ENCODE results near the gene MT3. TPM values are rescaled to one million over a fixed set of nuclear protein-coding genes. Genes with fewer than 3 reads are reported as not detected.

The MT3 gene
- total RNA-seq (2022; extraction: Qiagen RNA extraction; ENCODE audit: low read depth): 0.40 to 0.54 TPM in 2 of 5 replicates, not detected in the others

GRCh38 chr16:56589141-56590039 lies at the start of gene MT3:
TSS of gene MT3 (plus strand) at chr16:56589528. CDS start at chr16:56589591, 63 bp downstream.

GRCh38 chr16:56564793-56565477 lies 24.4 kb upstream of the MT3 start, which contains the start of gene MT4:
TSS of gene MT4 (plus strand) at chr16:56565073. CDS start at chr16:56565129, 56 bp downstream.

GRCh38 chr16:56608043-56608875 lies 18.9 kb downstream of the MT3 start, which contains the start of gene MT2A:
TSS of gene MT2A (plus strand) at chr16:56608584. CDS start at chr16:56608656, 72 bp downstream.

GRCh38 chr16:56625140-56625942 lies 36.0 kb downstream of the MT3 start, which contains the start of gene MT1E:
TSS of gene MT1E (plus strand) at chr16:56625781. CDS start at chr16:56625852, 71 bp downstream.

GRCh38 chr16:56632156-56632847 lies 43.0 kb downstream of the MT3 start, which contains the start of gene MT1M:
TSS of gene MT1M (plus strand) at chr16:56632659. CDS start at chr16:56632732, 73 bp downstream.

GRCh38 chr16:56637814-56638750 lies 48.8 kb downstream of the MT3 start, which contains the start of gene MT1A:
TSS of gene MT1A (plus strand) at chr16:56638666. CDS start at chr16:56638739, 73 bp downstream.

Other genes starting within 250 kb of the MT3 start
- 53.9 to 71.2 TPM (median 63.9 TPM) in 5 replicates for gene AMFR, start 164.0 kb upstream of the MT3 start, total RNA-seq (2022; extraction: Qiagen RNA extraction; ENCODE audit: low read depth)
- gene NUDT21, start 138.2 kb upstream of the MT3 start, total RNA-seq (2022; extraction: Qiagen RNA extraction; ENCODE audit: low read depth): 105 to 128 TPM (median 110 TPM) in 5 replicates
- 58.4 to 100 TPM (median 74.5 TPM) in 5 replicates for gene OGFOD1, start 138.0 kb upstream of the MT3 start, total RNA-seq (2022; extraction: Qiagen RNA extraction; ENCODE audit: low read depth)
- gene BBS2, start 69.5 kb upstream of the MT3 start, total RNA-seq (2022; extraction: Qiagen RNA extraction; ENCODE audit: low read depth): 12.0 to 24.6 TPM (median 19.4 TPM) in 5 replicates
- not detected in 5 replicates for gene MT4, start 24.5 kb upstream of the MT3 start, total RNA-seq (2022; extraction: Qiagen RNA extraction; ENCODE audit: low read depth)
- gene MT2A, start 19.1 kb downstream of the MT3 start, total RNA-seq (2022; extraction: Qiagen RNA extraction; ENCODE audit: low read depth): 556 to 952 TPM (median 727 TPM) in 5 replicates
- gene MT1E, start 36.3 kb downstream of the MT3 start, total RNA-seq (2022; extraction: Qiagen RNA extraction; ENCODE audit: low read depth): 0.95 TPM in 1 of 5 replicates, not detected in the others
- not detected in 5 replicates for gene MT1M, start 43.1 kb downstream of the MT3 start, total RNA-seq (2022; extraction: Qiagen RNA extraction; ENCODE audit: low read depth)
- gene MT1A, start 49.1 kb downstream of the MT3 start, total RNA-seq (2022; extraction: Qiagen RNA extraction; ENCODE audit: low read depth): 17.0 to 21.0 TPM (median 17.8 TPM) in 5 replicates
- not detected in 5 replicates for gene MT1B, start 62.4 kb downstream of the MT3 start, total RNA-seq (2022; extraction: Qiagen RNA extraction; ENCODE audit: low read depth)
- 10.9 to 16.8 TPM (median 11.8 TPM) in 5 replicates for gene MT1F, start 68.4 kb downstream of the MT3 start, total RNA-seq (2022; extraction: Qiagen RNA extraction; ENCODE audit: low read depth)
- not detected in 5 replicates for gene MT1G, start 78.5 kb downstream of the MT3 start, total RNA-seq (2022; extraction: Qiagen RNA extraction; ENCODE audit: low read depth)
- not detected in 5 replicates for gene MT1H, start 80.3 kb downstream of the MT3 start, total RNA-seq (2022; extraction: Qiagen RNA extraction; ENCODE audit: low read depth)
- 177 to 256 TPM (median 193 TPM) in 5 replicates for gene MT1X, start 92.9 kb downstream of the MT3 start, total RNA-seq (2022; extraction: Qiagen RNA extraction; ENCODE audit: low read depth)
- 85.8 to 103 TPM (median 99.0 TPM) in 5 replicates for gene NUP93, start 140.6 kb downstream of the MT3 start, total RNA-seq (2022; extraction: Qiagen RNA extraction; ENCODE audit: low read depth)